ENCODE measurements around the gene NPHP4. TPM values are rescaled to one million over a fixed set of nuclear protein-coding genes. Genes with fewer than 3 reads are reported as not detected.

The NPHP4 gene
- total RNA-seq, 1 experiment from 2014 or later = 18.8 TPM

GRCh38 chr1:6033124-6033523 lies 40.9 kb upstream of the NPHP4 start:
- ChIA-PET POLR2A (ENCODE audit: unreplicated experiment) (no interaction called here), CTCF (no interaction called here)
- intact Hi-C loops (cut with micrococcal nuclease) = no loop called here
- Histone ChIP-seq H2AFZ (ENCODE audit: low read length) (no peak overlapping the region), H3K9me3 (ENCODE audit: low read length) (no peaks in the 10 kb centered on the region), H3K4me2 (ENCODE audit: low read length) (no peak overlapping the region), H3K36me3 (ENCODE audit: low read depth, low read length) (no peaks in the 10 kb centered on the region), H3K4me3 (ENCODE audit: low read length) (no peak overlapping the region), H4K20me1 (ENCODE audit: low read length) (no peaks in the 10 kb centered on the region), H3F3A (ENCODE audit: low read length, unreplicated experiment) (no peaks in the 10 kb centered on the region), H3K27me3 (ENCODE audit: low read length) (no peaks in the 10 kb centered on the region), H3K79me2 (ENCODE audit: low read length) (no peaks in the 10 kb centered on the region), H3K27ac (ENCODE audit: low read length) (no peak overlapping the region), H3K9me2 (replicated peaks; ENCODE audit: low read length) (no peaks in the 10 kb centered on the region), H3K9ac (ENCODE audit: low read length) (no peak overlapping the region), H3K4me1 (ENCODE audit: insufficient read depth, low read length) (peaks cover 9% of the 10 kb centered on the region)
- BruUV-seq (replicated peaks) = no TSS peak
- DNase-seq (no peak), ATAC-seq (no peak)
- no peak for TF ChIP-seq EZH2phosphoT487 (IDR thresholded peaks at IDR 0.05; ENCODE audit: borderline replicate concordance, low read length)
- no peak for TF ChIP-seq EZH2 (IDR thresholded peaks at IDR 0.05; ENCODE audit: low read length, unreplicated experiment)
- TF ChIP-seq, protein P1, sequence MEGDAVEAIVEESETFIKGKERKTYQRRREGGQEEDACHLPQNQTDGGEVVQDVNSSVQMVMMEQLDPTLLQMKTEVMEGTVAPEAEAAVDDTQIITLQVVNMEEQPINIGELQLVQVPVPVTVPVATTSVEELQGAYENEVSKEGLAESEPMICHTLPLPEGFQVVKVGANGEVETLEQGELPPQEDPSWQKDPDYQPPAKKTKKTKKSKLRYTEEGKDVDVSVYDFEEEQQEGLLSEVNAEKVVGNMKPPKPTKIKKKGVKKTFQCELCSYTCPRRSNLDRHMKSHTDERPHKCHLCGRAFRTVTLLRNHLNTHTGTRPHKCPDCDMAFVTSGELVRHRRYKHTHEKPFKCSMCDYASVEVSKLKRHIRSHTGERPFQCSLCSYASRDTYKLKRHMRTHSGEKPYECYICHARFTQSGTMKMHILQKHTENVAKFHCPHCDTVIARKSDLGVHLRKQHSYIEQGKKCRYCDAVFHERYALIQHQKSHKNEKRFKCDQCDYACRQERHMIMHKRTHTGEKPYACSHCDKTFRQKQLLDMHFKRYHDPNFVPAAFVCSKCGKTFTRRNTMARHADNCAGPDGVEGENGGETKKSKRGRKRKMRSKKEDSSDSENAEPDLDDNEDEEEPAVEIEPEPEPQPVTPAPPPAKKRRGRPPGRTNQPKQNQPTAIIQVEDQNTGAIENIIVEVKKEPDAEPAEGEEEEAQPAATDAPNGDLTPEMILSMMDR (conservative IDR thresholded peaks at IDR 0.05; ENCODE audit: low read depth, low read length) = no peak

DNA sequence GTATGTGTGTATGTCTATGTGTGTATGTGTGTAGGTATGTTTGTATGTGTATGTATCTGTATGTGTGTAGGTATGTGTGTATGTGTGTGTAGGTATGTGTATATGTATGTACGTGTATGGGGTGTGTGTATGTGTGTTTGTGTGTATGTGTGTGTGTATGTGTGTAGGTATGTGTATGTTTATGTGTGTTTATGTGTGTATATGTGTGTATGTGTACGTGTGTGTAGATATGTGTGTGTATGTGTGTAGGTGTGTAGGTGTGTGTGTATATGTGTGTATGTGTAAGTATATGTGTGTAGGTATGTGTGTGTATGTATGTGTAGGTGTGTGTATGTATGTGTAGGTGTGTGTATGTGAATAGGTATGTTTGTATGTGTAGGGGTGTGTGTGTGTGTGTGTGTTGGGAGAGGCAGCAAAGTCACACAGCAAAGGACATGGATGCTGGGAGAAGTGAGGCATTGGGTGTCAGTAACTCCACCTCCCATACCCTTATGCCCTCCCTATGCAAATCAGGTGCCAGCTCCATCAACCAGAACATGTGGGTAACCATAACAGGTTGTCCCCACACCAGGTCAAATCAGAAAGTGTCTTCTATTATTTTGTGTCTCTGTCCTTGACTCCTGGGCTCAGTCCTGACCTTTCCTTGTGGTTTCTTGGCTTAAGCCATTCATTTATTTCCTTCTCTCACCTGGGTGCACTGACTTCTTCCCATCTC lies 38.5 kb upstream of the NPHP4 start:
- no peaks in the 10 kb centered on the region for H3K36me3 ChIP-seq (ENCODE audit: low read depth, low read length)
- H3K9me3 ChIP-seq (ENCODE audit: low read length) = no peaks in the 10 kb centered on the region
- POLR2A ChIA-PET (ENCODE audit: unreplicated experiment) = no interaction called here
- no peak overlapping the region for H3K4me3 ChIP-seq (ENCODE audit: low read length)
- CTCF ChIA-PET = no interaction called here
- no peaks in the 10 kb centered on the region for H3K27me3 ChIP-seq (ENCODE audit: low read length)
- H2AFZ ChIP-seq (ENCODE audit: low read length) = no peak overlapping the region
- no TSS peak for BruUV-seq (replicated peaks)
- no peak overlapping the region for H3K4me2 ChIP-seq (ENCODE audit: low read length)
- TF ChIP-seq EZH2phosphoT487 (IDR thresholded peaks at IDR 0.05; ENCODE audit: borderline replicate concordance, low read length) = no peak
- TF ChIP-seq, protein P1 (conservative IDR thresholded peaks at IDR 0.05; ENCODE audit: low read depth, low read length) = no peak
- no peak for TF ChIP-seq EZH2 (IDR thresholded peaks at IDR 0.05; ENCODE audit: low read length, unreplicated experiment)
- ATAC-seq = no peak
- H4K20me1 ChIP-seq (ENCODE audit: low read length) = no peaks in the 10 kb centered on the region
- no peaks in the 10 kb centered on the region for H3K79me2 ChIP-seq (ENCODE audit: low read length)
- H3K9ac ChIP-seq (ENCODE audit: low read length) = no peak overlapping the region
- no peak for DNase-seq
- intact Hi-C loops (cut with micrococcal nuclease) = no loop called here
- H3K27ac ChIP-seq (ENCODE audit: low read length) = no peak overlapping the region
- H3K4me1 ChIP-seq (ENCODE audit: insufficient read depth, low read length) = no peaks in the 10 kb centered on the region
- no peaks in the 10 kb centered on the region for H3K9me2 ChIP-seq (replicated peaks; ENCODE audit: low read length)
- H3F3A ChIP-seq (ENCODE audit: low read length, unreplicated experiment) = no peaks in the 10 kb centered on the region

GRCh38 chr1:6030132-6030531 lies 37.9 kb upstream of the NPHP4 start:
- no peak overlapping the region for H3K9ac ChIP-seq (ENCODE audit: low read length)
- H4K20me1 ChIP-seq (ENCODE audit: low read length) = no peaks in the 10 kb centered on the region
- intact Hi-C loops (cut with micrococcal nuclease) = no loop called here
- no peak overlapping the region for H3K27ac ChIP-seq (ENCODE audit: low read length)
- H3K36me3 ChIP-seq (ENCODE audit: low read depth, low read length) = no peaks in the 10 kb centered on the region
- H3F3A ChIP-seq (ENCODE audit: low read length, unreplicated experiment) = no peaks in the 10 kb centered on the region
- DNase-seq (no peak), ATAC-seq (no peak)
- CTCF ChIA-PET = no interaction called here
- H3K27me3 ChIP-seq (ENCODE audit: low read length) = no peaks in the 10 kb centered on the region
- H3K79me2 ChIP-seq (ENCODE audit: low read length) = no peaks in the 10 kb centered on the region
- H3K4me2 ChIP-seq (ENCODE audit: low read length) = no peak overlapping the region
- H3K9me3 ChIP-seq (ENCODE audit: low read length) = no peaks in the 10 kb centered on the region
- no peak overlapping the region for H3K4me3 ChIP-seq (ENCODE audit: low read length)
- H3K4me1 ChIP-seq (ENCODE audit: insufficient read depth, low read length) = no peaks in the 10 kb centered on the region
- no TSS peak for BruUV-seq (replicated peaks)
- H3K9me2 ChIP-seq (replicated peaks; ENCODE audit: low read length) = no peaks in the 10 kb centered on the region
- TF ChIP-seq, protein P1 (conservative IDR thresholded peaks at IDR 0.05; ENCODE audit: low read depth, low read length) = no peak
- TF ChIP-seq EZH2 (IDR thresholded peaks at IDR 0.05; ENCODE audit: low read length, unreplicated experiment) (no peak), EZH2phosphoT487 (IDR thresholded peaks at IDR 0.05; ENCODE audit: borderline replicate concordance, low read length) (no peak)
- POLR2A ChIA-PET (ENCODE audit: unreplicated experiment) = no interaction called here
- no peak overlapping the region for H2AFZ ChIP-seq (ENCODE audit: low read length)
